Panc1 (cell line): ENCODE data around the gene FARS2.

Experiments
- POLR2AphosphoS5 ChIP-seq: IDR thresholded peaks from 2 replicates; pipeline ENCODE4 v1.6.1; 2012; ENCODE audit warnings: mild to moderate bottlenecking, low read depth, low read length, moderate library complexity
- REST ChIP-seq, 2 experiments: IDR thresholded peaks; 2 replicates each; pipeline ENCODE4 v1.6.1; 2011 to 2012; ENCODE audit warnings: low read depth in 2 of 2, control low read depth in 1 of 2, low read length in 1 of 2, mild to moderate bottlenecking in 1 of 2, moderate library complexity in 1 of 2; ENCODE audit not compliant: insufficient read depth in 1 of 2
- SIN3A ChIP-seq: IDR thresholded peaks from 2 replicates; pipeline ENCODE4 v1.6.1; 2012; ENCODE audit warnings: low read depth, mild to moderate bottlenecking, low read length, moderate library complexity, borderline replicate concordance; ENCODE audit not compliant: insufficient read depth
- TF ChIP-seq, protein P1 (sequence below): fragments of 450-650 bp; IDR thresholded peaks from 2 replicates; pipeline ENCODE4 v1.5.1; 2017; ENCODE audit warnings: mild to moderate bottlenecking

DNA sequence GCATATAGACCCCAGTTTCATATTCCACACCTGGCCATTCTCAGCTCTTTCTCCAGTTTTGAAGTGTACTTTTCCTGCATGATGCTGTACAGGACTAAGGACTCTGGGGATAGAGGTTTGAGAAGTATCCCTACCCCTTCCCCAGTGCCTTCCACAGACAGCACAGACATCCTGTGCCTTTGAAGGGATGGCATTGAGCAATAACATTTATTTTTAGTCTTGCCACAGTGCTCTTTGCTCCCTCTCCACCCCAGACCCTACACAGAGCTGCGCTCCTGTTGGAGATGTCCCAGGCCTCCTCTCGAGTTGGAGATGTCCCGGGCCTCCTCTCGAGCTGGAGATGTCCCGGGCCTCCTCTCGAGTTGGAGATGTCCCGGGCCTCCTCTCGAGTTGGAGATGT lies 275.8 kb downstream of the FARS2 start:
- TF ChIP-seq, protein P1, sequence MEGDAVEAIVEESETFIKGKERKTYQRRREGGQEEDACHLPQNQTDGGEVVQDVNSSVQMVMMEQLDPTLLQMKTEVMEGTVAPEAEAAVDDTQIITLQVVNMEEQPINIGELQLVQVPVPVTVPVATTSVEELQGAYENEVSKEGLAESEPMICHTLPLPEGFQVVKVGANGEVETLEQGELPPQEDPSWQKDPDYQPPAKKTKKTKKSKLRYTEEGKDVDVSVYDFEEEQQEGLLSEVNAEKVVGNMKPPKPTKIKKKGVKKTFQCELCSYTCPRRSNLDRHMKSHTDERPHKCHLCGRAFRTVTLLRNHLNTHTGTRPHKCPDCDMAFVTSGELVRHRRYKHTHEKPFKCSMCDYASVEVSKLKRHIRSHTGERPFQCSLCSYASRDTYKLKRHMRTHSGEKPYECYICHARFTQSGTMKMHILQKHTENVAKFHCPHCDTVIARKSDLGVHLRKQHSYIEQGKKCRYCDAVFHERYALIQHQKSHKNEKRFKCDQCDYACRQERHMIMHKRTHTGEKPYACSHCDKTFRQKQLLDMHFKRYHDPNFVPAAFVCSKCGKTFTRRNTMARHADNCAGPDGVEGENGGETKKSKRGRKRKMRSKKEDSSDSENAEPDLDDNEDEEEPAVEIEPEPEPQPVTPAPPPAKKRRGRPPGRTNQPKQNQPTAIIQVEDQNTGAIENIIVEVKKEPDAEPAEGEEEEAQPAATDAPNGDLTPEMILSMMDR = no peak
- no peak for TF ChIP-seq REST (IDR thresholded peaks at IDR 0.05; ENCODE audit: insufficient read depth in 1 of 2, low read depth in 2 of 2, low read length in 1 of 2)
- TF ChIP-seq POLR2AphosphoS5 = no peak
- no peak for TF ChIP-seq SIN3A
